Activated CD8-positive, alpha-beta memory T cell treated with anti-CD3 and anti-CD28 coated beads for 24 hours (primary cell): ENCODE data around the gene OPN1MW.
"Not testable (repeated sequence)": the region's sequence is repeated elsewhere in the genome, so short reads cannot be mapped to it uniquely, and the experiment has no call there.

Source experiments
- DNase-seq: peaks from one replicate; pipeline ENCODE4 v3.0.0-alpha.2; 2020

Gene OPN1MW

DNA sequence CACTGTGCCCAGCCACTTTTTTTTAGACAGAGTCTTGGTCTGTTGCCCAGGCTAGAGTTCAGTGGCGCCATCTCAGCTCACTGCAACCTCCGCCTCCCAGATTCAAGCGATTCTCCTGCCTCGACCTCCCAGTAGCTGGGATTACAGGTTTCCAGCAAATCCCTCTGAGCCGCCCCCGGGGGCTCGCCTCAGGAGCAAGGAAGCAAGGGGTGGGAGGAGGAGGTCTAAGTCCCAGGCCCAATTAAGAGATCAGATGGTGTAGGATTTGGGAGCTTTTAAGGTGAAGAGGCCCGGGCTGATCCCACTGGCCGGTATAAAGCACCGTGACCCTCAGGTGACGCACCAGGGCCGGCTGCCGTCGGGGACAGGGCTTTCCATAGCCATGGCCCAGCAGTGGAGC lies at the start of gene OPN1MW:
Gene OPN1MW (plus strand): TSS at position 301 of the 400 bp plus-strand sequence. CDS start 82 bp downstream, at position 383.
- not testable (repeated sequence) for DNase-seq

GRCh38 chrX:154135458-154136229 lies 46.8 kb upstream of the OPN1MW start:
- DNase-seq: no peak

DNA sequence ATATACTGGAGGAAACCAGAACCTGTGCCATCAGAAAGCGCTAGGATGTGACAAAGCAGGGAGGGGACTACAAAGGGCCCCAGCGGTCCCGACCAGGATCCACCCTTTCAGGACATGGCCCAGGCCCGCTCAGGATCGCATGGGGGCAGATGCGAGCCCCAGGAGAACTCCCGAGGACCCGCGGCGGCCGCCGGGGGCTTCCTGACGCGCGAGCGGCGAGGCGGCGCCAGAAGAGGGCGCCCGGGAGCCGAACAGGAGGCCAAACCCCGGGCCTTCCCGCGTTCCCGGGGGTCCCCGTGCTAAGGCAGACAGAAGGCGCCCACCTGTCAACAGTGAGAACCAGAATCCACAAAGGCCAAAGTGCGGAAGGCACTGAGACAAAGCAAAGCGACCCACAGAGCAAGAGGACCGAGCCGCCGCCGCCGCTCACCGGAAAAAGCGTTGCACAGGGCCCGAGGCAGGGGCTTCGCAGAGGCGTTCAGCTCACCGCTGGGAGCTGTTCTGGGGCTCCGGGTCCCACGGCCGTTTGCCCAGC lies 45.7 kb upstream of the OPN1MW start:
- DNase-seq: peak; percentile 88

- DNase-seq: no peak
Observed at GRCh38 chrX:154138857-154139256, 43.5 kb upstream of the OPN1MW start.

GRCh38 chrX:154140206-154140605 lies 42.2 kb upstream of the OPN1MW start:
- no peak for DNase-seq

GRCh38 chrX:154140742-154141141 lies 41.7 kb upstream of the OPN1MW start:
- DNase-seq: no peak

GRCh38 chrX:154142386-154142785 lies 40.0 kb upstream of the OPN1MW start:
- no peak for DNase-seq

- no peak for DNase-seq
Observed at GRCh38 chrX:154142950-154143745, 39.2 kb upstream of the OPN1MW start.

DNA sequence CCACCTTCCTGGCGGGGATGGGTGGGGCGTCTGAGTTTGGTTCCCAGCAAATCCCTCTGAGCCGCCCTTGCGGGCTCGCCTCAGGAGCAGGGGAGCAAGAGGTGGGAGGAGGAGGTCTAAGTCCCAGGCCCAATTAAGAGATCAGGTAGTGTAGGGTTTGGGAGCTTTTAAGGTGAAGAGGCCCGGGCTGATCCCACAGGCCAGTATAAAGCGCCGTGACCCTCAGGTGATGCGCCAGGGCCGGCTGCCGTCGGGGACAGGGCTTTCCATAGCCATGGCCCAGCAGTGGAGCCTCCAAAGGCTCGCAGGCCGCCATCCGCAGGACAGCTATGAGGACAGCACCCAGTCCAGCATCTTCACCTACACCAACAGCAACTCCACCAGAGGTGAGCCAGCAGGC lies 38.4 kb upstream of the OPN1MW start, which contains the start of gene OPN1LW:
Gene OPN1LW (plus strand): TSS at position 234 of the 400 bp plus-strand sequence. CDS start 41 bp downstream, at position 275.
- DNase-seq: not testable (repeated sequence)

DNA sequence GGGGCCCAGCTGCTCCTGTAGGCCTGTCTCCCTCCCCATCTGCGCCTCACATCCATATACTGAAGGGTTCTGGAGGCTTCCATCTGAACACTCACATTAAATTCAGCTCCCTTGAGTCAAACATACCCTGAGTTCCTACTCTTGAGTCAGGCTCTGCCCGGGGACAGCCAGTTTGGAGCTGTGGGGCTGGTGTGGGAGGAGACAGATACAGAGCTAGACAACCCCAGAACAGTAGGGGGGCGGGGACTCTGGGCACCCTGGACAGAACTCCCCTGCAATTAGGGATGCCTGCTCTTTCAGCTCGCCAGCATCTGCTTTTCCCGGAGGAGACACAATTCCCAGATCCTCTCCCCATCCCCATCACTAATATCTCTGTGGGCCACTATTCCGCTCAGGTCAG lies 31.4 kb upstream of the OPN1MW start:
- DNase-seq: not testable (repeated sequence)

GRCh38 chrX:154156221-154156620 lies 26.2 kb upstream of the OPN1MW start:
- DNase-seq: not testable (repeated sequence)

- not testable (repeated sequence) for DNase-seq
Observed at GRCh38 chrX:154157207-154157606, 25.2 kb upstream of the OPN1MW start.

GRCh38 chrX:154159345-154159744 lies 23.1 kb upstream of the OPN1MW start:
- DNase-seq: not testable (repeated sequence)

DNA sequence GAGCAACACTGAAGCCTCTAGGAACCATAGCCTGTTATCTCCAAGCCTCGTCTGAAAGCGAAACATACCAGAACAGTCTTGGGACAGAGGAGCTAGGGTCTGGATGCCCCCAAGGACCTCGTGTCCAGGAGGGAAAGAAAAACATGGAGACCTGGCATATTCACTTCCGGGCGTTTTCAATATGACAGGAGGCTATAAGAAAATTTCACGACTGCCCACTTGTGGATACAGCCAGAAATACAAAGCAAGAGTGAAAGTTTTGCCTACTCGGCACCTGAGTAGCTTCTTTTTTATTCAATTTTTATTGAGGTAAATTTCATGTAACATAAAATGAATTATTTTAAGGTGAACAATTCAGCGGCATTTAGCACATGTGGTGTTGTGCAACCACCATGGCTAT lies 17.5 kb upstream of the OPN1MW start:
- DNase-seq: not testable (repeated sequence)

DNA sequence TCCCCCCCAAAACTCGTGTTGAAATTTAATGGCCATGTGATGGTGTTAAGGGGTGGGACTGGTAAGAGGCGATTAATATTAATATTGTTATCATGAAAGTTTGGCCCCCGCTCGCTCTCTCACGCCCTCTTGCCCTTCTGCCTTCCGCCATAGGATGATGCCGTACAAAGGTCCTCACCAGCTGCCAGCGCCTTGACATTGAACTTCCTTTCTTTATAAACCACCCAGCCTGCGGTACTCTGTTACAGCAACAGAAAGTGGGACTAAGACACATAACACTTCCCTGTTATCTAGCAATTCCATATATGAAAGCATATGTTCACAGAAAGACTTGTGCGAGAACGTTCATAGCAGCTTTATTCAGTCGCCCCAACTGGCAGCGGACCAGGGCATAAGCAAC lies 14.0 kb upstream of the OPN1MW start:
- not testable (repeated sequence) for DNase-seq

GRCh38 chrX:154172535-154172943 lies 9.9 kb upstream of the OPN1MW start:
- not testable (repeated sequence) for DNase-seq

DNA sequence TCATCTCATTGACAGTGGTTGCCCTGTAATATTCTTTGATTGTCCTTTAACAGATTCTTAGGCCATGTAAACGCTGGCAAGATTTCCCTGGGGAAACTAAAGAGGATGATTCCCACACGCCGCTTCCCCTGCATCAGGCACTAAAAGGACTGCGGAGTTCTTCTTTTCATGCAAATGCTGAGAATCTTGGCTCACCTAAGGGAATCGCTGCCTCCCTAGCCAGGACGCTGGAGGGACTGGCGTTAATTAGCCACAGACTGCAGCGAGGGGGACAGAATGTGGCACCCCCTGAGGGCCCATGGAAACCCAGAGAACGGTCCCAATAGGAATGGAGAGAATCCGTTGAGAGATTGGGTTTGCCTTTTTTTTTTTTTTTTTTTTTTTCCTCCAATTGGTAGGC lies 8.0 kb upstream of the OPN1MW start:
- not testable (repeated sequence) for DNase-seq

DNA sequence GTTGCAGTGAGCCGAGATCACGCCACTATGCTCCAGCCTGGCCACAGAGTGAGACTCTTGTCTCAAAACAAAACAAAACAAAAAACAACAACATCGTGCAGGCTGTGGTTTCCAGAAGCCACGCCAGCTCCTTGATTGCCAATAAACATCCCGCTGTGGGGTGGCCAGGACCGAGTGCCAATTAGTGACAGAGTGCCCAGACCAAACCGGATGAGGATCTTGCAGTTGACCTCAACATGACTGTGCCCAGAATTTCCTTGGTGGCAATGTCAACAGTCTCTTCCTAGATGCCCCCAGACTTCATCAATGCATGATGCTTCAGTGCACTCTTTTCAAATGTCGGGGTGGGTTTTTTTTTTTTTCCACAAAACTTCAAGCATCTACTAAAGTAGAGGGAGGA lies 1.4 kb downstream of the OPN1MW start:
- not testable (repeated sequence) for DNase-seq

DNA sequence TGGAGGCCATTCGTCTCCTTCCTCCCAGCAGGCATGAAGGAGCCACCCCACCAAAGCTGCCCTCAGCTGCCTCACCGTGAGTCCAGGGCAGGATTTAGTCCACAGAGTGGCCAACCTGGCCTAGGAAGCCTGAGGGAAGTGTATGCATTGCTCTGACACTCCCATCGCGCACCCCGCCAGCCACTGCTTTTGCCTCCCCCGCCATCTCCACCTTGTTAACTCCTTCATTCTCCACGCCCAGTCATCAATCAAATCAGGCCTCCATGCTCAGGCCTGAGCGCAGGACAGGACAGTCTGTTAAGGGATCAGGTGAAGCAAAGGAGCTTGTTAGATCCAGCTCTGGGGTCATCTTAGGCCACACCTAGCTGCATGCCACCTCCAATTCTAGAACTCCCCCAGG lies 10.4 kb downstream of the OPN1MW start:
- DNase-seq: not testable (repeated sequence)

- not testable (repeated sequence) for DNase-seq
Observed at GRCh38 chrX:154194316-154194715, 11.9 kb downstream of the OPN1MW start.

DNA sequence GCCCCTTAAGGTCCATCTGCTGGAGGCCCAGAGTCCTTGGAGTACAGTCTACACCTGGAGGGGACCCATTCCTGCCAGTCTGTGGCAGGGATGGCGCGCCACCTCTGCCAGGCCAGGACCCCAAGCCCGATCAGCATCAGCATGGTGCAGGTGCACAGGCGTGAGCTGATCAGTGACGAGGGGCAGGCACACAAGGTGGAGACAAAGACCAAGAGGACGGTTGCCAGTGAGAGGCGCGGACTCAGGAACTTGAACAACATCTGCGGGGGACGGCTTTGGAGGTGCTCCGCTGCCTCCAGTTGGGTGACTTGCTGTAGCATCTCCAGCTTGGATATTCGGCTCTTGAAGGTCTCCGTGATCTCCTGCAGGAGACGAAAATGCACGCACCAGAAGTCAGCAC lies 14.1 kb downstream of the OPN1MW start:
- DNase-seq: not testable (repeated sequence)

DNA sequence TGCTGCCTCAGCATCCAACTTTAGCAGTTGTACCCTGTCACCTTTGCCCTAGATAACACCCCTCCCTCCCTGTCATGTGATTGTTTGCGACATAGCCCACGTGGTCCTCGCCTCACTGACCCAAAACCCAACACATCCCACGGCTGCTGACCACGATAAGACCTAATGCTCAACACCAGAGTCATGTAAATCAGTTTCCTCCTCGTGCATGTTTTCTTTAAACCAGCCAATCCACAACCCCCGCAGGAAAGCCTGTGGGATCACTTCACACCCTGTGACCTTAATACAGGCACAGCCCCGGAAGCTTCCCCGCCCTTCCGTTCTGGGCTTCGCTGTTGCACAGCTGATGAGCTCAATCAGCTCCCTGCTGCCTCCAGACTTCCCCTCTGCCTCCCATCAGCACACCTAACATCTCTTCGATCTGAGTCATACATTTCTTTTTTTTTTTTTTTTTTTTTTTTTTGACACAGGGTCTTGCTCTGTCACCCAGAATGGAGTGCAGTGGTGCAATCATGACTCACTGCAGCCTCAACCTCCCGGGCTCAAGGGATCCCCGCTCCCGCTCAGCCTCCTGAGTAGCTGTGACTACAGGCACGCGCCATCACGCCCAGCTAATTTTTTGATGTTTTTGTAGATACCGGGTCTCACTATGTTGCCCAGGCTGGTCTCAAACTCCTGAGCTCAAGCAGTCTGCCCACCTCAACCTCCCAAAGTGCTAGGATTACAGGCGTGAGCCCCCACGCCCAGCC lies 27.4 kb downstream of the OPN1MW start:
- not testable (repeated sequence) for DNase-seq

- DNase-seq: peak; percentile 52
Observed at GRCh38 chrX:154211057-154211456, 28.7 kb downstream of the OPN1MW start.
